KG1 (cell line): ENCODE results near the gene SNN.

Experiments used
- DNase-seq: peaks from one replicate; lab custom pipeline; 2025; lab: John Stamatoyannopoulos, UW

The SNN gene

GRCh38 chr16:11635113-11635652 lies 33.1 kb upstream of the SNN start:
- DNase-seq = no peak

GRCh38 chr16:11635679-11636171 lies 32.5 kb upstream of the SNN start:
- DNase-seq = no peak

DNA sequence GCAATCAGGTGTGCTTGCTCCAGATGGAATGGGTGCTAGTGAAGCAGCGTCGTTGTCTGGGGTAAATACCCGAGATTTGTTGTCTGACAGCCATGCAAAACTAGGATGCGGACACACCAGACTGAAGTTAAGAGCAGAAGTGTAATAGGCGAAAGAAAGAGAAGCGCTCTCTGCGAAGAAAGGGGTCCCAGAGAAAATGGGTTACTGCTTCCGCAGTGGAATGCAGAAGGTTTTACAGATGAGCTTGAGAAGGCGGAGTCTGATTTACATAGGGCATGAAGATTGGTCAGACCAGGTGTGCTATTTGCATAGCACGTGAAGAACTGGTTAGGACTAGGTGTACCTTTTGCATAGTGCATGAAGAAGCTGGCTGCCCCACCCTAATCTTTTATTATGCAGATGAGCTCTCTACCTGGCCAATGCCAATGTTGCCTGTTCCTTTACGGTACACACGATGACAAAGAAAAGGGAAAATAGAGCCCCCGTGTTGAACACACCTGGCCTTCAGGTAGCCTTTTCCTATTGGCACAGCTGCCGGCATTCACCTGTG lies 32.0 kb upstream of the SNN start:
- no peak for DNase-seq

GRCh38 chr16:11637320-11637719 lies 30.9 kb upstream of the SNN start:
- DNase-seq = no peak

GRCh38 chr16:11638140-11638539 lies 30.1 kb upstream of the SNN start:
- DNase-seq = no peak

DNA sequence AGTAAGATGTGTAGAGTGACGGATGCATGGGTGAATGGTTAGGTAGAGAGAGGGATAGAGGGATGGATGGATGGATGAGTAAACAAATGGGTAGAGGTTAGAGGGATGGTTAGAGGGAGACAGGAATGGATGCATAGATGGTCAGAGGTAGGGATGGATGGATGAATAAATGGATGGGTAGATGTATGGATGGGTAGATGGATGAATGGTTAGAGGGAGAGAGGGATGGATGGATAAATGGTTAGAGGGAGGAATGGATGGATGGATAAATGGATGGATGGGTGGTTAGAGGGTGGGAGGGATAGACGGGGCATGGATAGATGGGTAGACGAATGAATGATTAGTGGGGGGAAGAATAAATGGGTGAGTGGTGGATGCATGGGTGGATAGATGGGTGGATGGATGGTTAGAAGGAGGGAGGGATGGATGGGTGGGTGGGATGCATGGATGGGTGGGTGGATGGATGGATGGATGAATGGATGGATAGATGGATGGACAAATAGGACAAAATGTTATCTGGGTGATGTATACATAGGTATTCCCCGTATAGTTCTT lies 29.2 kb upstream of the SNN start:
- DNase-seq = no peak

DNA sequence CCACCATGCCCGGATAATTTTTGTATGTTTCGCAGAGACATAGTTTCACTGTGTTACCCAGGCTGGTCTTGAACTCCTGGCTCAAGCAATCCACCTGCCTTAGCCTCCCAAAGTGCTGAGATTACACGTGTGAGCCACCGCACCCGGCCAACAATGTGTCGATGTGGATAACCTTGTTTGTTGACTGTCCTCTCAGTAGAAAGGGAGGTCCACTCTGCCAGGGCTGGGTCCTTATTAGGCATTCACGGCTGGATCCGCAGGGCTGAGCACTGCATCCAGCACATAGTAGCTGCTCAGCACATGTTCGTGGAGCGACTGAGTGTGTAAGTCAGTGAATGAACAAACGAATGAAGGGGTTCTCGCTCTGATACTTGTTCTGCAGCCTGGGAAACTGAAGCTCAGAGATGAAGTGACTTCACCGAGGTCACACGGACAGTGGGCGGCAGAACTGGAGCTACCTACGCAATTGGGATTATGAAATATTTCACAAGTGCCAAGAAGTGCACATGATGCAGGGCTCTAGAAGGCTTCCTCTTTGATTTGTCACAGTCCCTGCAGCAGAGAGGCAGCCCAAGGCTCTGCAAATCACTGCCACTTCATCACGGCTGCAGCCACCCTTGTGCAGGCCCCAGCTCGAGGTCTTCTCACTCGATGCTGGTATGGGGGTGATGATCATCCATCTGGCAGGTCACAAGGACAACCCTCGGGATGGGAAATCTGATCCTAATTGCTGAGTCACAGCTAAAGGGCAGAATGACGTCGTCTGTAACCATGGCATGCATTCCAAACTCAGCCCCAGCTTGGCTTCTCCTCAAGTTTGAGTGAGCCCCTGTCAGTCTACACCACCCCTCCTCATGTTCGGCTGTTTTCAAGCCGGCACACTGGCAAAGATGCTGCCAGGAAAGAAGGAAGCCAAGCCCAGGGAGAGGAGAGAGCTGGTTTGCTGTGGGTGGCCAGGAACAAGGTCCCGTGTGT lies 28.0 kb upstream of the SNN start:
- DNase-seq = no peak

DNA sequence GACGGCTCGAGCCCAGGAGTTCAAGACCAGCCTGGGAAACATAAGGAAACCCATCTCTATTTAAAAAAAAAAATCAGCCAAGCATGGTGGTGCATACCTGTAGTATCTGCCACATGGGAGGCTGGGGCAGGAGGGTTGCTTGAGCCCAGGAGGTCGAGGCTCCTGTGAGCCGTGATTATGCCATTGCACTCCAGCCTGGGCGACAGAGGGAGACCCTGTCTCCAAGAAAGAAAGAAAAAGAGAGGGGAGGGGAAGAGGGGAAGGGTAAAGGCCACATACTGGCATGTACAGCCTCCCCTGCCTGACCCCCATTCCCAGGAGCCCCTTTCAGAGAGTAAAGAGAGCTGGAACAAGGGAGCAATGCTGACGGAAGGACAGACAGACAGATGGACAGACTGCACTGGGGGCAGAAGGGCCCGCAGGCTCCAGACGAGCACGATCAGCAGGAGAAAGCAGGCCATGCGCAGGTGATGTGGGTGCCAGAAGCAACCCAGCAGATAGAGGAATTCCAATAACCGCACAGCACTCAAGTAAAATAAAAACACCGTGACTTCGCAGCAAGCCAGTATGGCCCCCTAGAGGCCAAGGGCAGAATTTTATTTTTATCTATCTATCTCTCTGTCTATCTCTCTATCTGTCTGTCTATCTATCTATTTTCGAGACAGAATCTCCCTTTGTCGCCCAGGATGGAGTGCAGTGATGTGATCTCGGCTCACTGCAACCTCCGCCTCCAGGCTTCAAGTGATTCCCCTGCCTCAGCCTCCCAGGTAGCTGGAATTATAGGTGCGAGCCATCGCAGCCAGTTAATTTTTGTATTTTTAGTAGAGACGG lies 27.1 kb upstream of the SNN start:
- no peak for DNase-seq

DNA sequence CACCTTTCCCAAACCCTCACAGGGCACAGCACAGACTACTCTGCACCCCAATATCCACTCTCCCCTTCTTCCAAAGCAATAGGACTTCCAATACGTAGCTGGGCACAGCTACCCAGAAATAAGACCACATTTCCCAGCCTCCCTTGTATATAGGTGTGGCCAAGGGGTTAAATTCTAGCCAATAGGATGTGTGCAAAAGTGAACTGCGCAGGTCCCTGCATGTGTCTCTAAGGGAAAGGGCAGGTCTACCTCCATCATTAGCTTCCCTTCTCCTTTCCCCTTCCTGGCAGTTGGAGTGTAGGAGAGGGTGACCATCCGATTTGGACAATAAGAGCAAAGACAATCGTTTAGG lies 25.5 kb upstream of the SNN start:
- DNase-seq = no peak

DNA sequence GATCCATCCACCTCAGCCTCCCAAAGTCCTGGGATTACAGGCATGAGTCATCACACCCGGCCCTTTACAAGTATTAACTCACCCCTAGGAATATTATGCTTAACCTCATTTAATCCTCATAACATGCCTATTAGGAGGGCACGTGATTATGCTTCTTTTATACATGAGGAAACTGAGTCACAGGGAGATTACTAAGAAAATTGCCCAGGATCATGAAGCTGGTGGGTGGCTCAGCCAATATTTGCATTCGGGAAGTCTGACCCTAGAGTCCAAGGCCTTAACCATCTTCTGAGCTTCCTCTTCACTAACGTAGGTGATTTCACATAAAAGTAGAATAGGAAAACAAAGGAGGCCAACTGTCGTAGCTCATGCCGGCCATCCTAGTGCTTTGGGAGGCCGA lies 19.0 kb upstream of the SNN start:
- DNase-seq = no peak

GRCh38 chr16:11650641-11651591 lies 17.3 kb upstream of the SNN start:
- no peak for DNase-seq

DNA sequence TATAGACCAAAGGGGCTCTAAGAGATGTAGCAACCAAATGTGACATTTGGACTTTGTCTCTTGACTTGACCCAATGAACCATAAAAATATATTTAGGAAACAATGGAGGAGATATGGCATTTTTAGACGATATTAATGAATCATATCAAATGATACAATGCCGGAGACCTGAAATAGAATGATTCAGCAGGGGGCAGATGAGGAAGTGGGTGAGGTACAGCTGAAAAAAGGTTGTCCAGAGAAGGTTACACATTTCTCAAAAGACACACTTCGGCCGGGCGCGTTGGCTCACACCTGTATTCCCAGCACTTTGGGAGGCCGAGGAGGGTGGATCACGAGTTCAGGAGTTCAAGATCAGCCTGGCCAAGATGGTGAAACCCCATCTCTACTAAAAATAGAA lies 16.5 kb upstream of the SNN start:
- no peak for DNase-seq

DNA sequence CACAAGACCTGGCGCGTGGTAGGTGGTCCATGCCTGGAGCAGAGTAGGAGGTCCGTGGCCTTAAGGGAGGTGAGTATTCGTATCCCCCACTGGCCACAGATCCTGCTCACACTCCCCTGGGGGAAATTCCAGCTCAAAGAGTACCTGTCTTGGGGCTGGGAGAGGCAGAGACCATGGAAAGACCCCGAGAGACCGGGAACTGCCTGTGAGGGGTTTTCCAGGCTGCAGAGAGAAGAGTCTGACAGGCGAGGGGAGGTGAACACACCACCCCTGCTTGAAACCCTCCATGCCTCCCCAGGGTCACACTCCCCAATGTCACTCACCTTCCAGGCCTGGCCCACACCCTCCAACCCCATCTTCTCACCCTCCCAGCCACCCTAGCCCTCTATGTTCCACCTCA lies 12.6 kb upstream of the SNN start:
- no peak for DNase-seq

- DNase-seq = no peak
Measured at GRCh38 chr16:11657556-11657955, 10.7 kb upstream of the SNN start.

DNA sequence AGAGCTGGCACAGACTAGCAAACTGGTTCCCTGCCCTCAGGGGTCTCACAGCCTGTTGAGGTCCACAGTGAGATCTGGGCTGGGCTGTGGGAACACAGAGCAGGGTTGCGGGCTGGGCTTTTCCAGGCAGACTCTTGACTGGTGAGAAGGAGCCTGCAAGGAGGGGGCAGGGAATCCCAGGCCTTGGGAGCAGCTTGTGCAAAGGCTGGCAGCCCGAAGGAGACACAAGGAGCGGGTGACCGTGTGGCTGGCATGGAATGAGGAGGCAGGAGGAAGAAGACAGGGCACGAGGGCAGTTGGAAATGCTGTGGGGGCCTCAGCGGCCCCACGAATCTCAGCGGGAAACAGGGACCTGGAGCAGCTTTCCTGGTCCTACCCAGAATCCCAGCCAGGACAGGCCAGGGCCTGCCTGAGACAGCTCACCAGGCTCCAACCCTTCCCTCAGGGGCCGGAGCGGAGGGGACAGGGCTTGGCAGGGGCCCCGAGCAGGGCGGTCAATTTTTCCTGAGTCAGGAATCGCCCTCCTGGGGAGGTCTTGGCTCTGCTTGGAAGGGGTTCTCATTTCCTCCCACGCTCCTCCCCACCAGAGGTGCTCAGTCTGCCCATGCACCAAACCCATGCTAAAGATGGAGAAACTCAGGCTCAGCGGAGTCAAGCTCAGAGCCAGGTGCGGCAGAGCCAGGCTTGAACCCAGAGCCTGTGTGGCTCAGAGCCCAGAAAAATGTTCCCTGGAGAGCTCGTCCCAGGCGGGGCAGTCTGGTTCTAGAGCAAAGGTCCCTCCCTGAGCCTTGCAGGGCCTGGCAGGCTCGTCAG lies 9.2 kb upstream of the SNN start:
- DNase-seq = no peak

DNA sequence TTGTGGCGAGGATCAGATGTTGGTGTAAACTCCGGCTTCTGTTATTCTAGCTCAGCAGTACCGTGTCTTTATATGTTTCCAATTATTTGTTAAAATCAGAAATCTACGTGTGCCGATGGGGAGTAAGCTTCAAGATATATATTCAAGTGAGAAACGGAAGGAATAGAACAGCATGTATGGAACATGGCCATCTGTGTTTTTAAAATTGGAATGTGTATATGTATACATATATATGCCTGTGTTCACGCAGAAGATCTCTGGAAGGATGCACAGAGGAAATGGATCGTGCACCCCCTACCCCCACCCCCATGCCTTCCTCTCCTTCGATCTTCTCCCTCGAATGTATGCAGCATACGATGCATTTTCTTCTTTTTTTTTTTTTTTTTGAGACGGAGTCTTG lies 7.7 kb upstream of the SNN start:
- DNase-seq = no peak

DNA sequence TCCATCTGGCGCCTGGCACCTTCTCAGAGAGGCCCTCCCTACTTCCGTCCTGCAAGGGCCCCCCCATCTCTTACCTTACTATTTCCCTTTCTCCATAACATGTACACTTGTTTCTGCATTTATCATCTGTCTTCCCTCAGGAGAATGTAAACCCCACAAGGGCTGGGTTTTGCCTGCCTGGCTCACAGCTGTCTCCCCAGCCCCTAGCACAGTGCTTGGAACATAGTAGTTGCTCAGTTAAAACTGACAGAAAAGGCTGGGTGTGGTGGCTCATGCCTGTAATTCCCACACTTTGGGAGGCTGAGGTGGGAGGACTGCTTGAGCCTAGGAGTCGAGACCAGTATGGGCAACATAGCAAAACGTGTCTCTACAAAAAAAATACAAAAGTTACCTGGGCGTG lies 5.7 kb upstream of the SNN start:
- DNase-seq = no peak

DNA sequence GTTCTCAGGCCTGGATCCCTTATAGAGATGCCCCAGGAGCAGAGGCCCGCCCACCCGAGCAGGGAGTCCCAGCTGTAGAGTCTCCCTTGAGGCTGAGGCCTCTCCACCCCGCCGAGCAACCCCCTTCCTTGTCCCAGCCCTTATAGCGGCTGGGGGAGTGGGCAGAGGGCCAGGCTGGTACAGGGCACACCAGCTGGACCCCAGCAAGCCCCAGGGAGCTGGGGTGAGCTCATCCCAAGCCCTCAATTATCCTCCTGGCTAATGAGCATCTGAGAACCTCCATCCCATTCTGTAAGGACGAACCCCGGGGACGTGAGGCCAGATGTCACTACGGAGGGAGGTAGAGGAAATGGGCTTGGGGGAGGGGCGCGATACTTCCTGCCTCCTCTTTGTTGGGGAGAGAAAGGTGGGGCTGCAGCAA lies 3.2 kb upstream of the SNN start:
- no peak for DNase-seq

DNA sequence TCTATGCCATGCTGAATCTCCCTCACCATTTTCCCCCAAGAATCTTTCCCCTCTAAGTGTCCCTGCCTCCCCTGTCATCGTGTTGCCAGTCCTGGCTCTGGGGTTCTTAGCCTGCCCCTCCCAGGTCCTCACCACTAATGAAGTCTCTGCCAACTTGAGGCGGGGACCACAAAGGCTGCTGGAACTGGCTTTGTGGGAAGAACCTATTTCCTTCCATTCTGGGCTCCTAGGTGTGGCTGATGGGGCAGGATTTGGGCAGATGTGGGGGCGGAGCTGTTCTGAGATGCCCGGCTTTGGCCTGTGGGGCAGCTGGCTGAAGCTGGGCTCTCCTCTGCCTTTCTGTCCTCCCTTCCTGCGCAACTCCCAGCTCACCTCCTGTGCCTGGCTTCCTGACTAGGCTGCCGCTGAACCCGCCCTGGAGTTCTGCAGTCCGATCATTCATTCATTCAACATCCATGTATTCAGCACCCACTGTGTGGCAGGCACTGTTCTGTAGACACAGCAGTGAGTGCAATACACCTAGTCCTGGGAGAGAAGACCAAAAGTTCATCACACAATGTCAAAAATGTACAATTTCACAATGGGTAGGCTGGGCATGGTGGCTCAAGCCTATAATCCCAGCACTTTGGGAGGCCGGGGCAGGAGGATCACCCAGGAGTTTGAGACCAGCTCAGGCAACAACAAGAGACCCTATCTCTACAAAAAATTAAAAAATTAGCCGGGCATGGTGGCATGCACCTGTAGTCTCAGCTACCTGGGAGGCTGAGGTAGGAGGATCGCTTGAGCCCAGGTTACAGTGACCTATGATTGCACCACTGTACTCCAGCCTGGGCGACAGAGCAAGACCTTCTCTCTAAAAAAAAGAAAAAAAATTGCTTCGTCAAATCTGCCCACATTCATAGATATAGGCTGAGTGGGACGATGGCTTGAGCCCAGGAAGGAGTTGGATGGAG lies 1.9 kb upstream of the SNN start:
- no peak for DNase-seq
